ENCODE data around the gene LLGL2. TPM values are rescaled to one million over a fixed set of nuclear protein-coding genes. Genes with fewer than 3 reads are reported as not detected.

The LLGL2 gene
- polyA plus RNA-seq, 1 donor (not counting 4 experiments of a cell fraction or from before 2014, with no cell fraction given): 13.8 TPM

GRCh38 chr17:75610103-75610984 is 84.8 kb downstream of the LLGL2 start:
- TF ChIP-seq CTCF (optimal IDR thresholded peaks at IDR 0.05 in 1 of 3, IDR thresholded peaks at IDR 0.05 in 1 of 3, conservative IDR thresholded peaks at IDR 0.05 in 1 of 3; ENCODE audit: extremely low read depth in 1 of 3, insufficient read depth in 2 of 3, low read length in 3 of 3) (no peak), EZH2 (IDR thresholded peaks at IDR 0.05; ENCODE audit: low read length) (no peak)

GRCh38 chr17:75611851-75612429 is 86.4 kb downstream of the LLGL2 start:
- Histone ChIP-seq H3K4me1 (ENCODE audit: control insufficient read depth, extremely low read depth, insufficient read depth, low read length) (no peaks in the 10 kb centered on the region), H3K4me2 (ENCODE audit: control insufficient read depth, extremely low read depth, insufficient read depth, low read depth, low read length) (no peak overlapping the region), H3K36me3 (ENCODE audit: control insufficient read depth in 2 of 2, extremely low read depth in 1 of 2, insufficient read depth in 2 of 2, low read length in 2 of 2) (no peaks in the 10 kb centered on the region), H3K9me1 (ENCODE audit: control insufficient read depth, extremely low read depth, insufficient read depth, low read length) (no peaks in the 10 kb centered on the region), H3K27me3 (ENCODE audit: control insufficient read depth, extremely low read depth, insufficient read depth, low read length) (peaks cover 3% of the 10 kb centered on the region), H3K27ac (ENCODE audit: control insufficient read depth, insufficient read depth, low read length) (no peak overlapping the region), H3K4me3 (ENCODE audit: control insufficient read depth in 2 of 3, extremely low read depth in 1 of 3, insufficient read depth in 2 of 3, low read depth in 1 of 3, low read length in 3 of 3) (no peak overlapping the region), H2AFZ (ENCODE audit: control insufficient read depth, low read length) (no peak overlapping the region), H3K9me3 (ENCODE audit: control insufficient read depth, low read depth, low read length) (no peaks in the 10 kb centered on the region), H3K9ac (ENCODE audit: control insufficient read depth, extremely low read depth, insufficient read depth, low read length) (no peak overlapping the region), H3K79me2 (ENCODE audit: control insufficient read depth, insufficient read depth, low read length) (no peaks in the 10 kb centered on the region), H4K20me1 (ENCODE audit: control insufficient read depth, extremely low read depth, insufficient read depth, low read length) (no peaks in the 10 kb centered on the region)
- FAIRE-seq: no peak
- dilution Hi-C loops (cut with MboI; ENCODE audit: extremely low pct_ligation_motif_present, low sequenced_read_pairs): no loop called here
- DNase-seq (ENCODE audit: low read depth, low spot score): no peak
- TF ChIP-seq EZH2 (IDR thresholded peaks at IDR 0.05; ENCODE audit: low read length): no peak
- TF ChIP-seq CTCF (optimal IDR thresholded peaks at IDR 0.05 in 1 of 3, IDR thresholded peaks at IDR 0.05 in 1 of 3, conservative IDR thresholded peaks at IDR 0.05 in 1 of 3; ENCODE audit: extremely low read depth in 1 of 3, insufficient read depth in 2 of 3, low read length in 3 of 3): no peak

More at GRCh38 chr17:75610103-75610984, 84.8 kb downstream of the LLGL2 start:
- Histone ChIP-seq H3K27me3 (ENCODE audit: control insufficient read depth, extremely low read depth, insufficient read depth, low read length) (peaks cover 7% of the 10 kb centered on the region), H4K20me1 (ENCODE audit: control insufficient read depth, extremely low read depth, insufficient read depth, low read length) (no peaks in the 10 kb centered on the region), H3K9ac (ENCODE audit: control insufficient read depth, extremely low read depth, insufficient read depth, low read length) (no peak overlapping the region), H3K4me3 (ENCODE audit: control insufficient read depth in 2 of 3, extremely low read depth in 1 of 3, insufficient read depth in 2 of 3, low read depth in 1 of 3, low read length in 3 of 3) (no peak overlapping the region), H3K4me1 (ENCODE audit: control insufficient read depth, extremely low read depth, insufficient read depth, low read length) (no peaks in the 10 kb centered on the region), H3K4me2 (ENCODE audit: control insufficient read depth, extremely low read depth, insufficient read depth, low read depth, low read length) (no peak overlapping the region), H3K36me3 (ENCODE audit: control insufficient read depth in 2 of 2, extremely low read depth in 1 of 2, insufficient read depth in 2 of 2, low read length in 2 of 2) (no peaks in the 10 kb centered on the region), H3K9me1 (ENCODE audit: control insufficient read depth, extremely low read depth, insufficient read depth, low read length) (no peaks in the 10 kb centered on the region), H3K79me2 (ENCODE audit: control insufficient read depth, insufficient read depth, low read length) (no peaks in the 10 kb centered on the region), H3K27ac (ENCODE audit: control insufficient read depth, insufficient read depth, low read length) (no peak overlapping the region), H3K9me3 (ENCODE audit: control insufficient read depth, low read depth, low read length) (no peaks in the 10 kb centered on the region), H2AFZ (ENCODE audit: control insufficient read depth, low read length) (no peak overlapping the region)
- dilution Hi-C loops (cut with MboI; ENCODE audit: extremely low pct_ligation_motif_present, low sequenced_read_pairs): no loop called here
- DNase-seq (ENCODE audit: low read depth, low spot score): no peak
- no peak for FAIRE-seq

All from keratinocyte (primary cell).